ENCODE results near the gene PDE4D.

The PDE4D gene

DNA sequence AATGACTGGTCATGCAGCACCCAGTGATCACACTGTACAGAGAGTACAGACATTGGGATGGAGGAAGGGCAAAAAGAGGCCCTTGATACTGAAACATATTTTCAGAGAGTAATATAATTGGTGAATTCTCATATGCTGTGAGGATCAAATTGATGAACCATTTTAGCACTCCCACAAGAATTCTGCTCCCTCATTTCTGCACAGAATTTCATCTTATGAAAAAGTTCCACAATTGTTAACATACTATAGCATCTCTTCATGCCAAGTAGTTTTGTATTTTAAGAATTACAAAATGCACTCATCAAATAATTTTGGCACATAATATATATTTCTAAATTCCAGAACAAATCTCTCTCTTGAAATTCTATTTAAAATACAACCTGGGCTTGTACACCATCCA, 351.2 kb downstream of the PDE4D start:
- no peak for DNase-seq

DNA sequence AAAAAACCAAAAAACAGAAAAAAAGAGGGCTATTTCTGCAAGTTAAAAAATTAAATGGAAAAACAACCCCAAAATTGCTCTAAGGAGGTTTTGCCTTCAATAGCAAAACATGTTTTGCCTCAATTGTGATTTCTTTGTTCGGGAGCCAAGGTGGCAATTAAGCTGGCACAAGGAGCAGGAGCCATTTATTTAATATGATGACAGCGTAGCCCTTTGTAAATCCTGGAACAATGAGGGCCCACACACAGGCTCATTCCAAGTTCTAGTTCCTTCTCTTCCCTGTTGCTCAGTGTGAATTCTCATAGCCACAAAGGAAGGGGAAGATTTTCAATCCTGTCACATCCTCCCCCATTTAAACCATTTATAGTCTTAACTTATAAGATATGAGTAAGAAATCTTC, 353.2 kb downstream of the PDE4D start:
- no peak for DNase-seq

DNA sequence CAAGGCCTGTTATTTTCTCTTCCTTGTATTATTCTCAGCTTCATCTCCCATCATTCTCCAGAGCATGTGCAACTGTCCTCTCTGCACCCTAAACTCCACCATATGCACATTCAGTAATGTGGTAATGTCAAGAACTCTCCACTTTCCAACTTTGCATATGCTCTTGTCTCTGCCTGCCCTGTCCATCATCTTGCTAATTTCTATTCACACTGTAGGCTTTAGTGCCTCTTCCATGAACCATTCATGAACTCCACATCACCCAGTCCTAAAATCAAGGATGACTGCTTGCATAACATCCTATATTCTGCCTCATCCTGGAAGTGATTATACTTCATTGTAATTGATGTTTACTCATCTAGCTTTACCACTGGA, 354.8 kb downstream of the PDE4D start:
- DNase-seq = no peak

DNA sequence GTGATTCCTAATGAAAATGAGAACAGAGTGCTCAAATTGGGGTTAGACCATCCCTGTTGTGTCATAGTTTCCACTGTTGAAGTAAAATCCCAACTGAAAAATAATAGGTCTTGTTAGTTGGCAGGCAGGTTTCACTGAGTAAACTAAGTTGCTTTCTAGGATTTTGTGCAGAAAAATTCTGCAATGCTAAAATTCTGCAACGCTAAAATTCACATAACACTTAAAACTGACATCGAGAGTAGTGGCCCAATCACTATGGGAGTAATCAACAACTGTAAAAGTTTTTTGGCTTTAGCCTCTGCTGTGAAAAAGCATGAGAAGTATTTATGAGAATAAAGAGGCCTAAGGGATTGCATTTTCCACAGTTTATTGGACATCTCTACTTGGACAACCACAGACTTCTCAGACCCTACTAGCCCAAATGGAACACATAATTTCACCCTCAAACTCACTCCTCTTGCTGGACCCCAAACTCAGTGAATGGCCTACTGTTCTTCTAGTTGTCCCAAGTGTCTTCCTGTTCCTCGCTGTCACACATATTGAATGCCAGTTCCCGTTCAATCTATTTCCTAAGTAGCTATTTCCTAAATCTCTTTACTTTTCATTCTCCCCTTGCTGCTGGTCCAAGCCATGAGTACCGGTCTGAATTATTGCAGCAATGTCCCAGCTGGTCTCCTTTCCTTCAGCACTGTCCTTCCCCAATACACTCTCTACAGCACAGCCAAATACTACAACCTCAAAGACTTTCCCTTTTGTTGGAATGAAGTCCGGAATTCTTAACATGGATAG, 355.4 kb downstream of the PDE4D start:
- DNase-seq = no peak

DNA sequence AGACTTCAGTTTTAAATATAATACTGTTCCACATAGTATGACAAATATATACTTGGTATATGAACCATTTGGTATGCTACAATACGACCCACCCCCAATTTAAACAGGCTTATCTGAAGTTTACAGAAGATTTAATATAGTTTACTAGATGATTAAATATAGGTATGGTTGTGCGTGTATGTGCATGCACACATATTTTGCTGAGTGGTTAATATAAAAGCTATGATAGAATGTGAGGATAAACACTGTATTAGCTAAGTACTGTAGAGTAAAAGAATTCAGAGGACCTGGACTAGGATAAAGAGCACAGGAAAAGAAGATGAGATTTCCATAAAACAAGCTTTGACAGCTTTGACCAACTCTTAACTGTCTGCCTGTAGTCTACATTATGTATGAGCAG, 356.7 kb downstream of the PDE4D start:
- no peak for DNase-seq

DNA sequence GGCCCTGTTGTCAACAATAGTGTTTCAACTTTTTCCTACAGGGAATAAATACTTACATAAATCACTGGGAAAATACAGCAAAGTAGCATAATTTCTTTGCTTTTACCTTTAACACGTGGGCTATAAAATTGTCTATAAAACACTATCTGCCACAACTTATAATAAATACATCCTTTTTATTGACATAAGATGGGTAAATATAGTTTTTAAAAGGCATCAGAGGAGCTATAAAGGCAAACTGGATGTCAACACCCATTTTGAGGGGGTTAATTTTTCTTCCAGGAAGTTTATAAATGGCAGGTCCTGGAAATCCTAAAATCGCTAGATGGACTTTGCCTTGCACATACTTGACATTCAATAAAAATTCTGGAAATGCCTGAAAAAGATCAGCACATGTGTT, 358.0 kb downstream of the PDE4D start:
- no peak for DNase-seq

DNA sequence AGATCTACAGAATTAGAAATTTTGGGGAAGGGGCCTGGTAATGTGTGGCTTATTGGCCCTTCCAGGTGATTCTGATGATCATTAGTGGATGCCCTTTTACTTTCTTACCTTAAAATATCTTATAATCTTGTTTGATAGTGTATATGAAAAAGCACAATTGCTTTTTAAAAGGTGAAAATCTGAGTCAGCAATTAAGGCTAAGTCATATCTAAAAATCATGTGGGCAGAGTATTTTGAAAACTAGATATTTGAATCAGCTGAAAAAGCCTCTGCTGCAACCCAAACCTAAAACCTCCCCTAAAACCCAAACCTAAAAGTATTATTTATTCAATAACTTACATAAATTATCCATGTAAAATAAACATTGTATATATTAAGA, 359.8 kb downstream of the PDE4D start:
- DNase-seq = no peak

DNA sequence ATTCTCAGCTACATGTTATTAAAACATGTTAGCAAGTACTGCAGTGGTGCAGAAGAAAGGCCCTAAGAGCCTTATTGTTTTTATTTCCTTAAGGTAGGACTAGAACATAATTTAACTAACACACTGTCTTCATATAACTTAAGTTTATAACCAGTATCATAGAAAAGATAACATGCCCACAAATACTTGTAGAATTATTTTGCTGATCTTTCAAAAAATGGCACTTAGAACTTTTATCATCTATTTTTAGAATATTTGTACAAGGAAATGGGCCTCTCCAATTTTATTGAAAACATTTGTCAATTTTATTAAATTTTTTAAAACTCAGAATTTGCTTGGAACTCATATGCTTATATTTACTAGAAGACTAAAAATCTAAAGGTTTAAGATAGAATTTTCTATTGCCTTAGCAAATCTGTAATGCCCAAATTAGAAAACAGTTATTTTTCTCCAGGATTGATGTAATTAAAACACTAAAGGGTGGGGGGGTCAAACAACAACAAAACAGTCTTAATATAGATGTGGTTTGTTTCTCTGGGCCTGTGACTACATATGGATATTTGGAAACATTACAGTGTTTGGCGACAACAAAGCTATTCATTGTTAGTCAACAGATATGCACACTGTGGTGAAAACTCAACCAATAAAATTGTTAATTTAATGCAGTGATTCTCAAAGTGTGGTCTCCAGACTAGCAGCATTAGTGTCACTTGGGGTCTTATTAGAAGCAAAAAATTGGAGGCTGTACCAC, 360.4 kb downstream of the PDE4D start:
- DNase-seq = no peak

DNA sequence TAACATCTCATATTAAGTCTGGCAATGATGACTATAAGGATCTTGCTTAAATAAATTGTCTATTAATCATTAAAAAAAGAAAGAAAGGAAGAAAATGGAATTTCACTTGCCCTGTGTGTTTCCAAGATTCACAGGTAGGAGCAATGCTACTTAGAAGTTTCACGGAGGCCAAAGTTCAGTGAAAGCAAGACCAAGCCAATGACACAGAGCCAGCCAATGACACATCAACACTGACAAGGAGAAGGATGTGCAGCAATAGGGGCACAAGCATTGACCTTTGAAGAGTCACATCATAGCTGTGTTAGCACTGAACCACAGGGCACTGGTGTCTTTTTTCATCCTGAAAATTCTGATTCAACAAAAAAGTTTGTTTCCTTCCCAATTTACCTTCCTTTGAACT, 364.3 kb downstream of the PDE4D start:
- DNase-seq = no peak

DNA sequence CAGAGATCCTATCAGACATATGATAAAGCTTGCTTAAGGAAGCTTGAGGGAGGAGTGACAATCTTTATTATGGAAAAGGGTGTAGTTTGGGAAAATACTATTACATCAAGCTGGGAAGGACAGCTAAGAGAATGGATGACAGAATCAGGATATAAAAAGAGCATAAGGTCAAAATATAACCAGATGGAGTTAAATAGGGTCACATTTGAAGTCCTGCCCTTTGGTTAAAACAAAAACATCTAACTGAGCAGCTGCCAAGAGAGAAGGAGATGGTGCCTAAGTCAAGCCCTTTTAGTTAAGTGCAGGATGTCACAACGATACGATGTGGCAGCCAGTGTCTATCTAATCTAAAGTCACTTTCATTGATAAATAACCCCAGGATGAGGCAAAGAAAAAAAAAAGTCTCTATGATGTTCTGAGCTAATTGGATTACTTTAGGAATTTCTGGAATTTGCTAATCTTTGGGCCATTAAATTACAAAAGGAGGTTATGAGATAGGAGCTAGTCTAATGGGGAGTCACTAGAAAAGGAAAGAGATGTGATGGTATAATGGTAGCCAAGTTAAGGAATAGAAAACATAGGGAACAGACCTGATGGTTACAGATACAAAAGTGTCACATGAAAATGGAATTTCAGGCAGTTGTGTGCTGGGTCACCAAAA, 365.2 kb downstream of the PDE4D start:
- DNase-seq = no peak

DNA sequence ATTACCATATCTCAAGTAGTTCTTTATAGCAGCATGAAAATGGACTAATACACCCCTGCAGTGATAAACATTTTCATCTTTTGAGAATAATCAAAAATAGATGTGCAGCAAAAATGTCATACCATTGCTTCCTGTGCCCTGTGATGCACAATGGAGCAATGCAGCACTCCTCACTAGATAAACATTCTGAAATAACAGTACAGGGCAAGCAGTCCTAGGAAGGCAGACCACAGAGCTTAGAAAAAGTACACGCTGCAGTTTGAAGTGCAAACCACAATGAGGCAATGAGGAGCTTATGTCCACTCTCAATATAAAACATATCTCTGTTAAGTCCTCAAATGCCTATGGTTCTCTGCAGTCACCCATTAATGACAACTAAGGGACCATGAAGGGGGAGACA, 367.6 kb downstream of the PDE4D start:
- no peak for DNase-seq

DNA sequence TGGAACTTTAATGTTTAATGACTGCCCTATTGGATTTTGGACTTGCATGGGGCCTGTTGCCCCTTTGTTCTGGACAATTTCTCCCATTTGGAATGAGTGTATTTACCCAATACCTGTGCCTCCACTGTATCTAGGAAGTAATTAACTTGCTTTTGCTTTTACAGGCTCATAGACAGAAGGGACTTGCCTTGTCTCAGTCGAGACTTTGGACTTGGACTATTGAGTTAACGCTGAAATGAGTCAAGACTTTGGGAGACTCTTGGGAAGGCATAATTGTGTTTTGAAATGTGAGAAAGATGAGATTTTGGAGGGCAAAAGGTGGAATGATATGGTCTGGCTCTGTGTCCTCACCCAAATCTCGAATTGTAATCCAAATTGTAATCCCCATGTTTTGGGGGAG, 368.2 kb downstream of the PDE4D start:
- no peak for DNase-seq

DNA sequence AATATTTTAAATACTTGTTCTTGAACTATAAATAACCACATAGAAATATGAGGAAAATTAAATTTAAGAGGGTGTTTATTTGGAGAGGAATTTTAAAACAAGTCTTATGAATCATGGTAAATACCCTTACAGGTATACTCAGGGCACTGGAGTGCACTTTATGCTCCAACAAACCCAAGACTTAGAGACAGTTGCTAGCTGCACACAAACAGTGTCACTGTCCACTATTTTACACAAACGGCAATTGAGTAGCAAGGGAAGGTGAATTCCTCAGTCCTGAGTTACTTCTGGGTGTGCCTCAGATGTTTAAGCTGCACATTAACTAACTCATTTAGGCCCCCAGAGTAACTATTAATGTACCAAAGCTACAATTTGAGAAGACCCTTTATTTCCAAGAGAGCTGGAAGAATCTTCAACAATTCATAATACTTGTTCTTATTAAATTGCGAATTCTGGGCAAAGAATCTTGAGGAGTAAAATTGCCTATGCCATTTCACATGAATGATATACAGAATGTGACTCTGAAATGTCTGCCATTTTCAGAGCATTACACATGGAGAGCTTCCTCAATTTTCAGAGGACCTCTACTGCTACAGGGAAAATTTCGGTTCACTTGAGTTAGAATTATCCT, 371.2 kb downstream of the PDE4D start:
- no peak for DNase-seq

DNA sequence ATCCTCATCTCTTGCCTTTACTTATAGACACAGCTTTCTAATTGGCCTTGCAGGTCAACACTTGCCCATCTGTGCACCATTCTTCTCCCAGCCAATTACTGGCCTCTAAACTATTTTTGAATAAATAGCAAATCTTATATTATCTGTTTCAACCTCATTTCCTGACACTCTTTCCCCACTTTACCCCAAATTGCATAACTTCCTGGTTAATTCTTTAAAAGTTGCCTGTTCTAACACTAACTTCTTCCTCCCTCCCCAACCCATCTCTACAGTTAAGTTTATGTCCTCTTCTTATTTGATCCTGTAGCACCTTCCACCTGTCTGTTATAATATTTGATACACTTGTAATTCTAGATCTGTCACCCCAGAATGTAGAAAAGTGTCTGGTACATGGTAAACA, 372.1 kb downstream of the PDE4D start:
- DNase-seq = no peak

DNA sequence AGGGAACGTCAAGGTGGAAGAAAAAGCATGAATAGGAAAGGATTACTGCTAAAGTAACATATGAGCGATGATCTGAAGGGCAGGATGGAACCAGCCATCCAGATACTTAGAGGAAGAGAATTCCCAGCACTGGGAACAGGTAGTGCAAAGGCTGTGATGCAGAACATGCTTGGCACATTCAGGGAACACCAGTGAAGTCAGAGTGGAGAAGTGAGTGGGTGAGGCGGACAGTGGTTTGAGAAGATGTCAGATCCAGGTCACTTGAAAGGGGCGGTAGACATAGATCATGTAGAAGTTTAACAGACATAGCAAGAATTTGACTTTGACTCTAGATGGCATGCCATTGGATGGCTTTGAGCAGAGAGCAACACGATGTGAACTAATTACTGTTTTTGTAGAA, 374.2 kb downstream of the PDE4D start:
- no peak for DNase-seq

DNA sequence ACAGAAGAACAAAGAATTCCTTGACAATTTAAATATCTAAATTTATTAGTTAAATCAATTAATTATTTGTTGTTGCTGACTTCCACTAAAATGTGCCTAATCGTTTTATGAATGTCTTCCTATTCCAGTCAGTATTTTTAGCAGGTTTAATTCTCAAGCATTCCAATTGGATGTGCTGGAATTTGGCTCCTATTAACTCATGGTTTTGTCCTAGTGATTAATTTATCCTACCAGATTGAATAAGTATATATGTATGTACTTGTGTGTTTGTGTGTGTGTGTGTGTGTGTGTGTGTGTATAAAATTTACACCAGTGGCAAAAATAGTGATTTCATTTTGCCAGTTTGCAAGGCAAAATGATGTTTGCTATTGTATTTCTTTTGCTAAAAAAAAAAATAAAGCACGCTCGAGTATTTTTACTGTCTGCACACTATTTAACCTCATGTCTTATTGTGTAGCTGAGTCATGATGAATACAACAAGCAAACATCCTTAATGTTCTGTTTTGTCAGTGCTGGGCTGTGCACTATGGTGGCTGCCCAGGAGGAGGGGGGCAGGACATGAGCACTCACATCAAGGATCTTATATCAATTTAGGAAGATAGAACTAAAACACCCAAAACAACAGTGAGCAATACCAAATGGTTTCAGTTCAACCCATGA, 375.5 kb downstream of the PDE4D start:
- no peak for DNase-seq

DNA sequence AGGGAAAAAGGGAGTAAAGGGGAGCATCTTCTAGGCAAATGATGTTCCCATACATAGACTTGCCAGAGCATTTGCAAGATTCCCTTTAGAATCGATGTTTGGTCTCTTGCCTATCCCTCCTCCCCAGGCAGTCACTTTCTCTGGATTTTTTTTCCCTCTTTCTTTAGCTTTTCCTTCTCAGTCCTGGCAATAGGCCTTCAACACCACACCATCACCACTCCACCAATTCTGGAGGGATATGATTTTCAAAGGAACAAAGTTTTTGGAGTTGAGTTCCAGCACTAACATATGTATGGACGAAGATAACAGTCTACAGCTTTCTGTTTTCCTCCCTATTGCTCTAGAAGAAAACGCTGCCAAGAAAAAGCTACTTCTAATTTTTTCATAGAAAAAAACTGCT, 377.4 kb downstream of the PDE4D start:
- DNase-seq = no peak

DNA sequence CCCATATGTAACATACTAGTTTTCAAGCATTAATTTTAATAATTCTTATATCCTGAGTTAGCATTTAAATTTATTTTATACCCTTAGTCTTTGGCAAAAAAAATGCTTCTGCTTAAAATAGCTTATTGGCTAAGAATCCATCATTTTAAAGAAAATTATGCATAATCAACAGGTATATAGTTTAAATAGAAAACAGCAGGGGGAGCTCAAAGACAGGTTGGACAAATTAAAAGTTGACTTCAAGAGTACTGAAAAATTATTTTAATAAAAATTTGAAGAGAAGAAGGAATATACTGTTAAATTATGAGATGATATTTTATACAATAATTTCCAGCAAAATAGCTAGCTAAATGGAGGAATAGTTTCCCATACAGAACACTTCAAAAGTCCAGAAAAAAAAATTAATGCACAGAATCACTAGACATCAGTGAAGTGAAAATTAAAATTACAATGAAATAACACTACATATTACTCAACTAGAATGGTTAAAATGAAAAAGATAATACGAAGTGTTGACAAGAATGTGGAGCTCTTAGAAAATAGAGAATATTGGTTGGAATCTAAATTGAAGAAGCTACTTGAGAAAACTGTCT, 387.1 kb downstream of the PDE4D start:
- no peak for DNase-seq

DNA sequence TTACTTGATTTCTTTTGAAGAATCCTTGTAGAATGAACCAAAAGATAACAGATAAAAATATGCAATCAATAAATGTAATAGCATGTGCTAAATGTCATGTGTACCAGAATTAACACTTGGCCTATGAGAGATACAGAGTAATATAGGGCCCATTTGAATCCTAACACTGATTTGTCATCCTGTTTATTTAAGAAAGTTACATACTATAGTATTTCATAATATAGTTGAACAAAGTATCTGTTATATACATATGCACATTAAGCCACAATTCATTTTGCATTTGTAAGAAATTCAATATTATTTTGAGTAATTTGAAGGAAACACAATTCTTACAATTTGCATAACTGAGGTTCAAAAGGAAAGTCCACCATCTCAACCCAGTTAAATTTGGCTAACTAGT, 389.5 kb downstream of the PDE4D start:
- no peak for DNase-seq

DNA sequence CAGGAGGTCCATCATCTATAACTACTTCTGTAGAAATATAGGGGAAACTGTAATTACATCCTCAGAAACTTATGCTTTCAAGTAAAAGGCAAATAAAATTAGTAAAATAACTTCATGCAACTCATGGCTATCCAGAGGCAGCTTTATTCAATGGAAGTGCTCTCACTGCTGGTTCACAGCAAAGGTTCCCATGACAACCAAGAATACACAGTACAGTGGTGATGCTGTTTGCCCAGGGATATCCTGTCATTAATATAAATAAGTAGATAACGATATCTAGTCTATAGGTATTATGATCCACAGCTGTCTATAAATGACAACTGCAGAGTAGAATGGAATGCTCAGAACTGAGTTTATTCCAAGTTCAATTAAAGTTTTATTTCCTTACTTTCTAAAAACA, 390.3 kb downstream of the PDE4D start:
- DNase-seq = no peak

DNA sequence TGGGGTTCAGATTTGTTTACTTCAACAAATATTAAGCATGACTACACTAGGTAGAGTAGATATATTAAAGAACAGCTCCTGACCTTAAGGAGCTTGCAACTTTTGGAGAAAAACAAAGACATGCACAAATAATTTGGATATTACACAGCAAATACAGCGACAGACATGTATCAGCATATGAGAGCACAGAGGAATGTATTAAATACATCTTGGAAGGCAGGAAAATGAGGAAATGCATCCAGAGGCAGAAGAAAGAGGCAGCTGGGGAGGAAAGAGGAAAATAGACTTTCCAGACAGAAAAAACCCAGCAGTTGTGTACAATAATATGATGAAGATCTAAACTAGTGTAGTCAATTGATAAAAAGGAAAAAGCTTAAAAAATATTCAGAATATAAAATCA, 392.2 kb downstream of the PDE4D start:
- DNase-seq = no peak

DNA sequence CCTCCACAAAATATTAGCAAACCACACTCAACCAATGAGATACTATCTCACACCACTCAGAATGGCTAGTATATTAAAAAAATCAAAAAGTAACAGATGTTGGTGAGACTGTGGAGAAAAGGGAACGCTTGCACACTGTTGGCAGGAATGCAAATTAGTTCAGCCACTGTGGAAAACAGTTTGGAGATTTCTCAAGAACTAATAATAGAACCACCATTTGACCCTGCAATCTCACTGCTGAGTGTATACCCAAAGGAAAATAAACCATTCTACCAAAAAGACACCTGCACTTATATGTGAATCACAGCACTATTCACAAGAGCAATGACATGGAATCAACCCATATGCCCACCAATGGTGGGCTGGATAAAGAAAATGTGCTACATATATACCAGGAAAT, 393.5 kb downstream of the PDE4D start:
- DNase-seq = no peak

DNA sequence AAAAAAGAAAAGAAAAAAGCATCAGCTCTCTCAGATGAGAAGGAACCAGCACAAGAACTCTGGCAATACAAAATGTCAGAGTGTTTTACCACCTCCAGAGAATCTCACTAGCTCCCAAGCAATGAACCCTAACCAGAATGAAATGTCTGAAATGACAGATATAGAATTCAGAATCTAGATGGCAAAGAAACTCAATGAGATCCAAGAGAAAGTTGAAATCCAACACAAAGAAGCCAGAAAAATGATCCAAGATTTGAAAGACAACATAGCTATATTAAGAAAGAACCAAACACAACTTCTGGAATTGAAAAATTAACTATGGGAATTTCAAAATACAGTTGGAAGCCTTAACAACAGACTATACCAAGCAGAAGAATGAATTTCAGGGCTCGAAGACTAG, 396.3 kb downstream of the PDE4D start:
- no peak for DNase-seq
